Body of pancreas (tissue), 4 donors: ENCODE data around the gene TREML1. TPM values are rescaled to one million over a fixed set of nuclear protein-coding genes. Genes with fewer than 3 reads are reported as not detected.

Source experiments
- ATAC-seq: fragments of 150-250 bp; one replicate; pipeline ENCODE4 v1.9.1; 2016
- DNase-seq, 4 donors: peaks; one replicate each; pipeline ENCODE4 v3.0.0-alpha.2; 2019
- H3K27ac ChIP-seq, 4 donors: fragments of 200-600 bp; sonication (generic); 1 replicate in 3 of 4; 2 replicates in 1 of 4; pipeline versions ENCODE4 v1.5.1 to v1.6.1; 2016 to 2019; ENCODE audit warnings: mild to moderate bottlenecking in 1 of 4, mixed read lengths in 1 of 4, moderate library complexity in 1 of 4
- H3K27me3 ChIP-seq, 2 donors: fragments of 200-600 bp; sonication (generic); one replicate each; pipeline ENCODE4 v1.6.0; 2016; ENCODE audit warnings: mild to moderate bottlenecking in 1 of 2
- H3K36me3 ChIP-seq, 2 donors: fragments of 200-600 bp; sonication (generic); replicated peaks in 1 of 2; 2 replicates each; pipeline ENCODE4 v1.5.1; 2016; ENCODE audit warnings: low read depth in 2 of 2; ENCODE audit not compliant: insufficient read depth in 1 of 2
- H3K4me1 ChIP-seq: fragments of 200-600 bp; sonication (generic); one replicate; pipeline ENCODE4 v1.6.0; 2016
- H3K4me3 ChIP-seq, 2 donors: fragments of 200-600 bp; sonication (generic); 1 replicate in 1 of 2; 2 replicates in 1 of 2; pipeline ENCODE4 v1.5.1; 2016 to 2019
- H3K9me3 ChIP-seq, 3 donors: fragments of 200-600 bp; sonication (generic); 1 replicate in 2 of 3; 2 replicates in 1 of 3; pipeline ENCODE4 v1.5.1; 2016
- POLR2A ChIP-seq, 3 donors: fragments of 450-650 bp; IDR thresholded peaks; one replicate each; pipeline ENCODE4 v1.6.1; 2016; ENCODE audit warnings: antibody characterized with exemption in 3 of 3, mild to moderate bottlenecking in 2 of 3
- WGBS, 2 donors: methylation state at CpG; one replicate each; pipeline ENCODE4 v1.1.5; 2017; 5-methylcytosine and 5-hydroxymethylcytosine counted together
- intact Hi-C: fragments of 100-400 bp; cut with DNase I; formaldehyde crosslinking; loops from one replicate; pipeline ENCODE4 v1.15.1; 2023
- total RNA-seq, 2 donors: library from RNA; depleted of rRNA; stranded (reverse); fragments of >200 nt; gene quantifications; one replicate each; pipeline ENCODE4 v1.1.0, GENCODE V29; 2016
- TF ChIP-seq, protein P1 (sequence below), 7 experiments: fragments of 450-650 bp in 4 of 7; fragments of 200-600 bp in 3 of 7; sonication (generic) in 3 of 7; IDR thresholded peaks; one replicate each; pipeline ENCODE4 v1.5.1; 2016 to 2019; ENCODE audit warnings: antibody characterized with exemption in 7 of 7

Gene TREML1, protein sequence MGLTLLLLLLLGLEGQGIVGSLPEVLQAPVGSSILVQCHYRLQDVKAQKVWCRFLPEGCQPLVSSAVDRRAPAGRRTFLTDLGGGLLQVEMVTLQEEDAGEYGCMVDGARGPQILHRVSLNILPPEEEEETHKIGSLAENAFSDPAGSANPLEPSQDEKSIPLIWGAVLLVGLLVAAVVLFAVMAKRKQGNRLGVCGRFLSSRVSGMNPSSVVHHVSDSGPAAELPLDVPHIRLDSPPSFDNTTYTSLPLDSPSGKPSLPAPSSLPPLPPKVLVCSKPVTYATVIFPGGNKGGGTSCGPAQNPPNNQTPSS
- not detected for total RNA-seq

DNA sequence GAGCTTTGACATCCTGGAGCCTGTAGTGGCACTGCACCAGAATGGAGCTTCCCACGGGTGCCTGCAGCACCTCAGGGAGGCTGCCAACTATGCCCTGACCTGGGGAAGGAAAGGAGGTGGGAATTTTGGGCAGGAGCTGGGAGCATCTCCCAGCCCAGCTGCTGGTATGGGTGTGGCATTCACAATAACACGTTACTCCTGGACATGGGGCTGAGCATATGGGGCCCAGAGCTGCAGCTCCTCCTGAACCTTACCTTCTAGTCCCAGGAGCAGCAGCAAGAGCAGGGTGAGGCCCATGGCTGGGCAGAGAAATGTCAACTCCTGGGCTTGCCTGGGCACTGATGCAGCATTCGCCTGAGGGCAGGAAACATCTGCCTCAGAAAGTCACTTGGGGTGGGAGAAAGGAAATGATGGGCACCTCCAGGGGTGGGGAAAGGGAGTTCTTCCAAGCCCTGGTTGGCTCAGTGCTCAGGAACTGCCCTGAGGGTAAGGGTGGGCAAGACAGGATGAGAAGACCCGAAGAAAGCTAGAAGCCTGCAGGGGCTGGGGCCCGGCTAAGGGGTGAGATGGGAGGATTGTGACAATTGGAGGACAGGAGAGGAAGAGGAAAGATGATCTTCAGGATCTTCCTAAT is at the start of gene TREML1:
Gene TREML1, minus strand, starts transcription at position 356 of the 634 bp plus-strand sequence. Its CDS starts 59 bp downstream, at position 297.
- no peak for DNase-seq
- Histone ChIP-seq H3K36me3 (no peaks in the 10 kb centered on the region), H3K27me3 (no peaks in the 10 kb centered on the region), H3K27ac (no peak within 1 kb of the TSS), H3K4me1 (no peaks in the 10 kb centered on the region), H3K9me3 (no peaks in the 10 kb centered on the region), H3K4me3 (no peak within 1 kb of the TSS)
- TF ChIP-seq POLR2A (IDR thresholded peaks at IDR 0.05), result no peak
- TF ChIP-seq, protein P1, sequence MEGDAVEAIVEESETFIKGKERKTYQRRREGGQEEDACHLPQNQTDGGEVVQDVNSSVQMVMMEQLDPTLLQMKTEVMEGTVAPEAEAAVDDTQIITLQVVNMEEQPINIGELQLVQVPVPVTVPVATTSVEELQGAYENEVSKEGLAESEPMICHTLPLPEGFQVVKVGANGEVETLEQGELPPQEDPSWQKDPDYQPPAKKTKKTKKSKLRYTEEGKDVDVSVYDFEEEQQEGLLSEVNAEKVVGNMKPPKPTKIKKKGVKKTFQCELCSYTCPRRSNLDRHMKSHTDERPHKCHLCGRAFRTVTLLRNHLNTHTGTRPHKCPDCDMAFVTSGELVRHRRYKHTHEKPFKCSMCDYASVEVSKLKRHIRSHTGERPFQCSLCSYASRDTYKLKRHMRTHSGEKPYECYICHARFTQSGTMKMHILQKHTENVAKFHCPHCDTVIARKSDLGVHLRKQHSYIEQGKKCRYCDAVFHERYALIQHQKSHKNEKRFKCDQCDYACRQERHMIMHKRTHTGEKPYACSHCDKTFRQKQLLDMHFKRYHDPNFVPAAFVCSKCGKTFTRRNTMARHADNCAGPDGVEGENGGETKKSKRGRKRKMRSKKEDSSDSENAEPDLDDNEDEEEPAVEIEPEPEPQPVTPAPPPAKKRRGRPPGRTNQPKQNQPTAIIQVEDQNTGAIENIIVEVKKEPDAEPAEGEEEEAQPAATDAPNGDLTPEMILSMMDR (IDR thresholded peaks at IDR 0.05), result no peak
- WGBS, 2 donors, result 64 to 65% methylated on average over 4 to 5 of the region's 5 CpGs
- intact Hi-C loops, result no loop called here
- ATAC-seq, result no peak

DNA sequence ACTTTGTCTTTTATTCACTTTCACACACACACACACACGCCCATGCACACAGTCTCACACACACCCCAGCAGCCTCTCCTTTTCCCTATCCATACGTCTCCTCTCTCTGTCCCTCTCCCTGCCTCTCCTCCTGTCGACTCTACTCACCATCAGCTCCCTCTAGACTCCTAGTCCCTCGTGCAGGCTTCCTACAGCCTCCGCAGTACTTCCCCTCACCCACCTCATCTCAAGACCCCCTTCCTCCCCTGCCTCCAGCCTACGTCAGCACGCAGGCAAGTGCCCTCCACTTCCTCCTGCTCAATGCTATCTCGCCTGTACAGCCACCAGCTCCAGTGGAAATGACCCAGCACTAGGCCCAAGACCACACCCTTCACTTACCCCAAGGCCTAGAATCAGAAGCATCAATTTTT is 47.6 kb upstream of the TREML1 start:
- H3K9me3 ChIP-seq, result no peaks in the 10 kb centered on the region
- no peaks in the 10 kb centered on the region for H3K27me3 ChIP-seq
- H3K27ac ChIP-seq, result no peak overlapping the region
- no peak for TF ChIP-seq POLR2A (IDR thresholded peaks at IDR 0.05)
- TF ChIP-seq, protein P1 (IDR thresholded peaks at IDR 0.05), result no peak
- no peak for DNase-seq
- WGBS, 2 donors, result 47 to 62% methylated on average over 8 of the region's 8 CpGs
- no peaks in the 10 kb centered on the region for H3K36me3 ChIP-seq
- H3K4me3 ChIP-seq, result no peak overlapping the region
- intact Hi-C loops, result no loop called here
- ATAC-seq, result no peak
- no peaks in the 10 kb centered on the region for H3K4me1 ChIP-seq

DNA sequence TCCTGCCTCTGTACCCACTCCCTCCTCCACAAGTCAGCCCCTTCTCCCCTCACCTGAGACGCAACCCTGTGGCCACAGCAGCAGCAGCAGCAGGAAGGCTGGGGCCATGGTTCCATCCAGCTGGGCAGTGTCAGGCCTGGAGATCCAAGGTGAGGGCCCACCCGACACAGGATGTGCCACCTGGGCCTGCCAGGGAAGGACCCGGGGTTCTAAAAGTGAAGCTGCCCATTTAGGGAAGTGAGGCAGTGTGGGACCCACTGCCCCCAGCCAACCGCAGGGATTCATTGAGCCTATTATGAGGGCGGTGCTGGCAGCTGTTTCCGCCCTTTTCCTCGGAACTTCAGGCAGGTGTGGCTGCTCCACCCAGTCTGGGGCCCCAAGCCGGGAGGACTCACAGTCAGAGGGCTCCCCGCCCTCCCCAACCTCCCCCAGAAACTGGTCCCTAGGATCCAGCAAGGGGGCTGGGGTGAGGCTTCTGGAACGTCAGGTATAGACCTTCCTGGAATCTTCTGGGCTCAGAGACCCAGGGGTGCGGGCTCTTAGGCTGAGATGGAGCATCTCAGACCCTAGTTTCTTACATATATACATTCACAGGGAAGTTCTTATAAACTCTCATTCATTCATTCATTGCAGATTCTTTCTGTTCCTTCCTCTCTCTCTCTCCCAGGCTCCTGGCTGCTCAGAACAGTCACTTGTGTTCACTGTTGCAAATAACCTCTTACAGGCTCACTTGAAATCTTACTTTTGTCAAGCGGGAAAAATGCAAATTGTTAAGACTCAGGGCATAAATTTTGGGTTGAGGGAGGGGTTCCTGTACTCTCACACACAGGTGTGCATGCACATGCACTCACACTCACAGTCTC is 47.0 kb upstream of the TREML1 start, which contains the start of gene TREML2:
Gene TREML2, minus strand, starts transcription at position 249 of the 863 bp plus-strand sequence. Its CDS starts 141 bp downstream, at position 108.
- intact Hi-C loops, result no loop called here
- ATAC-seq, result no peak

DNA sequence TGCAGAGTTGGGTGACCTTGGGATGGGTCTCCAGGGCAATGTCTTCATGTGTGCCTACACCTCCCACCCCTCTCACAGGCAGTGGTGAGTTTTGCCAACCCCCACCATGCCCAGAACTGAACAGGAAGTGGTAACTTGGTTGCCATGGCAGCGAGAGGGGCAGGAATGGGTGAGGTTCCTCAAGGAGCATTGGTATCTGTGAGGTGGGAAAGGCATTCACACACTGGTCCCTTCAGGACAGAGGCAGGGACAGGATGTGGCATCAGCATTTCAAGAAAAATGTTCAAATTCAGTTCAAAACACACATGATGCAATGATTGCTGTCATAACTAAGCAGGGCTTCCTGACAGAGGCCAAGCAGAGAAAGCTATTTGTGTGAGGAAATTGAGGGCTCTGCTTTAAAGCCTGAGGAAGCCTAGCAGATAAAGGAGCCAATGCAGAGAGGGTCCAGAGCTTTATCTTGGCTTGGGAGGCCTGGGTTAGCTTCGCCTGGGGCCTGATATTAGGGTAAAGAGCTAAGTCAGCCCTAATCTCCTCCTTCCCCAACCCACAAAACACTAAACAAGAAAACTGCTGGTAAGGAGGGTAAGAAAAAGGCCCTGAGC is 46.3 kb upstream of the TREML1 start:
- Histone ChIP-seq H3K27me3 (no peaks in the 10 kb centered on the region), H3K36me3 (no peaks in the 10 kb centered on the region), H3K27ac (peak overlapping the region in 2 of 4 donors; percentile 16 to 50), H3K4me3 (no peak overlapping the region), H3K9me3 (no peaks in the 10 kb centered on the region), H3K4me1 (no peaks in the 10 kb centered on the region)
- TF ChIP-seq, protein P1 (IDR thresholded peaks at IDR 0.05), result no peak
- no peak for TF ChIP-seq POLR2A (IDR thresholded peaks at IDR 0.05)
- DNase-seq, result peak in 1 of 4 donors; percentile 54
- intact Hi-C loops, result no loop called here
- 81 to 92% methylated on average over 2 of the region's 2 CpGs for WGBS, 2 donors
- no peak for ATAC-seq

More for the DNA sequence above, 47.0 kb upstream of the TREML1 start, which contains the start of gene TREML2:
- Histone ChIP-seq H3K4me1 (no peaks in the 10 kb centered on the region), H3K9me3 (no peaks in the 10 kb centered on the region), H3K36me3 (no peaks in the 10 kb centered on the region), H3K27ac (peak within 1 kb of the TSS in 2 of 4 donors; percentile 16 to 50), H3K27me3 (no peaks in the 10 kb centered on the region), H3K4me3 (no peak within 1 kb of the TSS)
- WGBS, 2 donors, result 54 to 77% methylated on average over 9 to 12 of the region's 12 CpGs
- no peak for TF ChIP-seq POLR2A (IDR thresholded peaks at IDR 0.05)
- TF ChIP-seq, protein P1 (IDR thresholded peaks at IDR 0.05), result no peak
- DNase-seq, result peak in 1 of 4 donors; percentile 10
